Fibroblast of skin of right quadriceps (primary cell): Measurements from ENCODE around the gene GFI1B.

ENCODE experiments used
- DNase-seq: peaks from one replicate; pipeline ENCODE4 v3.0.0-alpha.2; 2013

GFI1B gene

DNA sequence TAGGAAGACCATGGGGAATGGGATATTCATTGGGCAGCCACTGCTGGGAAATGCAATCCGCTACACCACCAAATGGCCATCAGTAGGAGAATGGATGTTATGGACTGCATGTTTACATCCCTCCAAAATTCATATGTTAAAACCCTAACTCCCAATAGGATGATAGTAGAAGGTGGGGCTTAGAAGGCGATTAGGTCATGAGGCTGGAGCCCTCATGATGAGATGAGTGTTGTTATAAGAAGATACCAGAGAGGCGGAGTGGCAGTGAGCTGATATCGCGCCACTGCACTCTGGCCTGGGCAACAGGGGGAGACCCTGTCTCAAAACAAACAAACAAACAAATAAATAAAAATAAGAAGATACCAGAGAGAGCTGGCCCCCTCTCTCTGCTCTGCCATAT is 36.2 kb downstream of the GFI1B start:
- DNase-seq = no peak

DNA sequence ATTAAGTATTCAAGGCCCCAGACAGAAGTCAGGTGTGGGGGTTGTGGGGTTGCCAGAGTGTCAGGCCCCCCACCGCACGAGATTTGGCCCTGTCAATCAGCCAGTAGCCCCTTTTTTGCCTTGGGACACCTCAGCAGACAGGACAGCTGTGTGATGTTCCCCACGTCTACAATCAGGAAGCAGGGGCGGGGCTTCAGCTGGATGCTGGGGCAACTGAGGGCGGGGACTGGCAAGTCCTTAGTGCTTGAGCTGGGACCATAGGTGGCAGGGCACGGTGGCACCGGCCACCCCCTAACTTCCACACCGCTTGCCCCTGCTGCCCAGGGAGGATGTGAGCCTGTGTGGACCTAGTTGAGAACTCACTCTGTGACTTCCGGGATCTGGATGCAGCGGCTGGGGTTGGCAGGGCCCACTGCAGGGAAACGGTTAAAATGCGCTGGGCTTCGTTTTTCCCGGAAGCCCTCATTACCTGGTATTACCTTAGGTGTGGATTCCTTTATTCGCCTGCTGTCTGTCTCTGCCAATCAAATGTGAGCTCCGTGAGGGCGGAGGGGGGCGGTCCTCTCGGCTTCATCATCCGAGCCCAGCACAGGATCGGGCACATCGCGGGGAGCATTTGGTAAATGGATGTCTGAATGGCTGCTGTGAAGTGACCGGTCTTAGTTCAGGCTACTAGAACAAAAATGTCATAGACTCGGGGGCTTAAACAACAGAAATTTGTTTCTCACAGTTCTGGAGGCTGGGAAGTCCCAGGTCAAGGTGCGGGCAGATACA is 44.8 kb downstream of the GFI1B start:
- DNase-seq = no peak

DNA sequence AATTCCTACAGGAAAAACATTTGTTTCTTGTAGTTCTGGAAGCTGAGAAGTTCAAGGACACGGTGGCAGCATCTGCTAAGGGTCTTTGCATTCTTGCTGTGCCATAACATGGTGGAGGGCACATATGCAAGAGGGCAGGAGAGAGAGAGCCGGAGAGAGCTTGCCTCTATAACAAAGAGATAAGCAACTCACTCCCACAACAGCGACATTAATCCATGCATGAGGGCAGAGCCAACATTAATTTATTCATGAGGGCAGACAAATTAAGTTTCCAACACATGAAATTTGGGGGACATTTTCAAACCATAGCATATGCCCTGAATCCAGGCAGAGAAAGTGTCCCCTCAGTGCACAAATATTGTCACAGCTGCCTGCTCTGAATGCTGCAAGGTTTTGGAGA is 47.9 kb downstream of the GFI1B start:
- DNase-seq = no peak

DNA sequence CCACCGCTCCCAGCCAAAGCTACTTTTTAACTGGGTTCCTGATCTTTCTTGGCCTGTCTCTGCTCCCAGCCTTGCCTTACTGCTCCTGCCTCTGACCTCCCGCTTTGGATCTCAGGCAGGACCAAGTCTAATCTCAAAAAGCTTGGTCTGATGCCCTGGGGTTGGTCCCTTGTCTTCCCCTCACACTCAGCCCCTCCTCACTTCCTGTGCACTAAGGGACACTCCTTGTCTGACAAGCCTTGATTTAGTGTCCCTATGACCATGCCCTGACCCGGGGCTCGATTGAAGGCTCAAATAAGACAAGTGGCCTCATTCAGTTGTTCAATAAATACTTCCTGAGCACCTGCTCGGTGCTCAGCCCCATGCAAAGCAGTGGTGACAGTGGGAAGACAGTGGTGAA is 48.6 kb downstream of the GFI1B start:
- no peak for DNase-seq

DNA sequence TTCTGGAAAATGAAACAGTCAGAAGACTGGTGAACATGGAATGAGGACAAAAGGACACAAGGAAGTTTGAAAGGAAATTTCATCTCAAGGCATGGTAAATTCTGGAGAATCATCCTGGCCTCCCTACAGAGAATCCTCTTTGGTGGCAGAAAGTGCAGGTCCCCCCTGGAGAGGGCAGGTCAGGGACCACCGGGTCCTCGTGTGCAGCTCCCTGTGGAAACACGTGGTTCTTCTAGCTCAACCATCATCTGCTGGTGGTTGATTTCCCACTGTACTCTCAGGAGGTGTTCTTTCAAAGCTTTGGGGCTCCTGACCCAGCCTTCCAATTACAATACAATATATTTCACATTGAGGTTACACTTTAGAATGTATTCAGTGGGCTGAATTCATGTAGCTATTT is 49.7 kb downstream of the GFI1B start:
- no peak for DNase-seq

DNA sequence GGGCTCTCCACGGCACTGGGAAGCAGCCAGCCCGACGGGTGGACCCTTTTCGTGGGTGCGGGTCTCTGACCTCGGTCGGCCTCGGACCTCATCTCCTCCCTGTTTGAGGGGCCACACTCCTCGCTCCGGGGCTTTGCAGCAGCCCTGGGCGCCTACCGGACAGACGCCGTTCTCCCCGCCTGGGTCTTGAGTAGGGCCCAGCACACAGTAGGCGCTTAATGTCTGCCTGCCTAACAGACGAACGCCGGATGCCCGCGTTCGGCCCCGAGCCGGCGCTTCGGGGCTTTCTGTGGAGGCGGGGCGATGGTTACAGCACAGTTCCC is 51.5 kb downstream of the GFI1B start:
- no peak for DNase-seq

DNA sequence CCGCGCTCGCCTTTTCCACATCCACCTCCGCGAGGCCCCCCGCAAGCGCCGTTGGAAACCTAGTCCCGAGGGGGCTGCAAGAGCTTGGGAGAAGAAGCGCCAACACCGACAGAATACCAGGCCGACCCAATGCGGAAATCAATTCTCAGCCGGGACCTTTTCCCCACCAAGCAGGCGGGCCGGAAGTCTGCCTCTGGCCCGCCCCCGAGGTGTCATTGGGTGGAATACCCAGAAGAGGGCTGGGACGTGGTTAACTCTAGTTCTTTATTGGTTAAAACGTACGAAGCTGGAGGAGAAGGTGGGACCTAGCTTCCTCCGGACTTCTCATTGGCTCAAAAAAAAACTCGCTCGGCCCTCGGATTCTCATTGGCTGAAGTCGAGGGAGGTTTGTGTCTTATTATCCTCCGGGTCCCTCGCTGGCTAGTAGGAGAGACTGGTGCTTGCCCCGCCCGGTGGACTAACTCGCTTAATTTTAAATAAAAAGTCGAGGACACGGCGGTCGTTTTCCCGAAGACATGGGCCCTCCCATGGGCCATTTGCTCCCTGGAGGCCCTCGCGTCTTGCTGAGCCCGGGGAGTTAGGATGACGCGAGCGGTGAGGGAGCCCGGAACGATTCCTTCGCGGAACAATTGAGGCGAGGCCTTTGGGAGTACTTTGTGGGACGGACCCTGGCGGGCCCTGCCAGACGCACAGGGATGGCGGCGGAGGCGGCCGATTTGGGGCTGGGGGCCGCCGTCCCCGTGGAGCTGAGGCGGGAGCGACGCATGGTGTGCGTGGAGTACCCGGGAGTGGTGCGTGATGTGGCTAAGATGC is 52.0 kb downstream of the GFI1B start, which contains the start of gene GTF3C5:
Gene GTF3C5 (plus strand): TSS at position 681 of the 813 bp plus-strand sequence. CDS start 15 bp downstream, at position 696.
- DNase-seq = peak; percentile 100

DNA sequence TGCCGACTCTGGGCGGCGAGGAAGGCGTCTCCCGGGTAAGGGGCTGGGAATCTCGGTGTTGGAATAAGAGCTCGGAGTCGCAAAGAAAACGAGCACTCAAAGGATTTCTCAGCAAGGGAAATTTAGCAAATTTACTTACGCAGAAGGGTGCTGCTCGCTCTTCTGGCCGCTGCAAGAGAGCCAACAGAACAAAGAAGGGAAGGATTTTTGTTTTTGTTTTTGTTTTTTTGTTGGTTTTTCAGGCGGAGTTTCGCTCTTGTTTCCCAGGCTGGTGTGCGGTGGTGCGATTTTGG is 52.6 kb downstream of the GFI1B start:
- no peak for DNase-seq

DNA sequence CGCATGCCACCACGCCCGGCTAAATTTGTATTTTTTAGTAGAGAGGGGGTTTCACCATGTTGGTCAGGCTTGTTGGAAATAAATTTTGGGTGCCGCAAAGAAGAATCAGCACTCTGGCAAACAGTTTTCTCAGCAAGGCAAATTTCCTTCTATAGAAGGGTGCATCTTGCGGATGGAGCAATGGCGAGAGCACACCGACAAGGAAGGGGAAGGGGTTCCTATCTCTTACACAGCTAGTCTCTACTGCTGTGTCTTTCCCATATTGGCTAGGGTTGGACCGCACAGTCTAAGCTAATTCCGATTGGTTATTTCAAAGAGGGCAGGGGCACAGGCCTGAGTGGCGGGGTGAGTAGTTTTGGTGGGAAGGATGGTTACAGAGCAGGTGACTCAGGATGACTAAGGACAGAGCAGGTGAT is 53.0 kb downstream of the GFI1B start:
- DNase-seq = no peak

DNA sequence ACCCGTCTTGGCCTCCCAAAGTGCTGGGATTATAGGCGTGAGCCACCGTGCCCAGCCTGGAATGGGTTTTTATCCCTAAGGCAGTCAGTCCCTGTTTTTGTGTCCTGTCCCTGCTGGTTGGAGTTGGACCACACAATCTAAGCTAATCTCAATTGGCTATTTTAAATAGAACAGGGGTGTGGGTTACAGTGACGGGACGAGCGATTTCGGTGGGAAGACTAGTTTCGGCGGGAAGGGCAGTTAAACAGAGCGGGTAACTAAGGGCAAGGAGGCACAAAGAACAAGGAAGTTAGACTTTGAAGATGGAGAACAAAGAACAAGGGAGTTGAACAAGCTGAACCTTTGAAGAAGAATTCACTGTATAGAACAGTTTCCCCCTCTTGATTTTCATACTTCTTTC is 53.7 kb downstream of the GFI1B start:
- no peak for DNase-seq

DNA sequence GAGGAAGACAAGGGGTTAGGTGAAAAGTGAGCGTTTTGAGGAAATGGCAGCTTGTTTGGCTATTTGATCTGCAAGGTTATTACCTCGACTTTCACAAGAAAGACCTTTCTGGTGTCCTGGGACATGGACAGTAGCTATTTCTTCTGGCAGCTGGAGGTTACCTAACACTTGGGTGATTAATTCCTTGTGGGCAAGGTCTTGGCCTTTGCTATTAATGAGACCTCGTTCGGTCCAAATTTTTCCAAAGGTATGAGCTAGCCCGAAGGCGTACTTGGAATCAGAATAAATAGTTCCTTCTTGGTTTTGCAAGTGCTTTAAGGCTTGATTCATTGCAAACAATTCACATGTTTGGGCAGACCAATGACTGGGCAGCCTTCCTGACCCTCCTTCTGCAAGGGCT is 57.2 kb downstream of the GFI1B start:
- DNase-seq = no peak

DNA sequence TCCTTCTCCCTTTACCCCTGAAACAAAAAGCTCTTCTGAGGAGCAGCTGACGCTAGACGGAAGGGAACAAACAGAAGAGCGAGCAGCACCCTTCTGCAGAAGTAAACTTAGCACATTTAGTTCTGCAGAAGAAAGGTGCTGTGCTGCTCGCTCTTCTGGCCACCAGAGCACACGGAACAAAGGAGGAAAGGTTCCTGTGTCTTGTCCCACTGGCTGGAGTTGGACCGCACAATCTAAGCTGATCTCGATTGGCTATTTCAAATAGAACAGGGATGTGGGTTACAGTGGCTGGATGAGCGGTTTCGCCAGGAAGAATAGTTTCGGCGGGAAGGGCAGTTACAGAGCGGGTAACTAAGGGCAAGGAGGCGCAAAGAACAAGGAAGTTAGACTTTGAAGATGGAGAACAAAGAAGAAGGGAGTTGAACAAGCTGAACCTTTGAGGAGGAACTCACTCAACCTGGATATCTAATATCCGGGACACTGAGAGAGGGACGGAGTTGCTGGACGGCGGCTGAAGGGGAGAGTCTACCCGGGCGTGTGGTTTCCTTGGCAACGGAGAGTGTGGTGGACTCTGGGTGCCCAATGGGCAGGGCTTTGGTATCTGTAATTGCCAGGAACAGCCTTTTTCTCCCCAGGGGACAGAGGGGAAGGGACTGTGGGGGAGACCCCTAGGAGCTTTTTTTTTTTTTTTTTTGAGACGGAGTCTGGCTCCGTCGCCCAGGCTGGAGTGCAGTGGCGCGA is 59.5 kb downstream of the GFI1B start:
- DNase-seq = no peak

DNA sequence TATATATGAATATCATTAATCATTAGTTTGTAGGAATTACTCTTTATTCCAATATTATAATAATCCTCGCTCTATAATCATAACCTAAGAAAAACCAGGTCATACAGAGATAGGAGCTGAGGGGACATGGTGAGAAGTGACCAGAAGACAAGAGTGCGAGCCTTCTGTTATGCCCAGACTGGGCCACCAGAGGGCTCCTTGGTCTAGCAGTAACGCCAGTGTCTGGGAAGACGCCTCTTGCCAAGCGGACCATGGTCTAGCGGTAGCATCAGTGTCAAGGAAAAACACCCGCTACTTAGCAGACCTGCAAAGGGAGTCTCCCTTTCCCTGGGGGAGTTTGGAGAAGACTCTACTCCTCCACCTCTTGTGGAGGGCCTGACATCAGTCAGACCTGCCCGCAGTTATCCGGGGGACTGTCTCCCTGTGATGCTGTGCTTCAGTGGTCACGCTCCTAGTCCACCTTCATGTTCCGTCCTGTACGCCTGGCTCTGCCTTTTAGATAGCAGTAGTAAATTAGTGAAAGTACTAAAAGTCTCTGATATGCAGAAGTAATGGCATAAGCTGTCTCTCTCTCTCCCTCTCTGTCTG is 62.5 kb downstream of the GFI1B start:
- peak; percentile 45 for DNase-seq
